NCI-H1105 treated with DMSO at 0.1 percent for 48 hours (cell line): ENCODE measurements around the gene BTBD7.

Experiments used
- DNase-seq: peaks from one replicate; lab custom pipeline; 2025; lab: John Stamatoyannopoulos, UW

BTBD7 gene

GRCh38 chr14:93199031-93199430 is 133.8 kb downstream of the BTBD7 start:
- no peak for DNase-seq

- no peak for DNase-seq
Measured at GRCh38 chr14:93195316-93195999, 137.4 kb downstream of the BTBD7 start.
